HG03025 (cell line): Measurements from ENCODE around the gene FBXL7.

Experiments
- ATAC-seq: cut with Tn5 transposase; IDR thresholded peaks from one replicate; pipeline ENCODE4 v1.9.1; 2021; ENCODE audit warnings: mild to moderate bottlenecking, moderate library complexity; ENCODE audit not compliant: unreplicated experiment, low FRiP score

FBXL7 gene

DNA sequence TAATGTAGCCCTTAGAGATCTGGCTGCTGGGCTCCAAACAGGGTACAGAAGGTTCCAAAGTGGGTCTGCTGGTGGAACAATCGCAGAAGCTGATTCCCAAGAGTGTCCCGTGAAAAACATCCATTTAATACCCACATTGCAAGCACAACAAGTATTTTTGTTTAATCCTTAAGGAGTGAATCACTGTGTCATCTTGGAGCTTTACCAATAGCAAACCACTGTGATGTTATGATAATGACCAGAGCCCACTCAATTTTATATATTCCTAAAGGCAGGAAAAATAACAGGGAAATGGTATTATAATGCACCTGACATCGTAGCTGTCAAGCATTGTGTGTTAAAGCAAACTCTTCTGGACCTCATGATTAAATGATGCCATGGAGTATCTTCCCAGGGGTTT, 291.9 kb downstream of the FBXL7 start:
- no peak for ATAC-seq

DNA sequence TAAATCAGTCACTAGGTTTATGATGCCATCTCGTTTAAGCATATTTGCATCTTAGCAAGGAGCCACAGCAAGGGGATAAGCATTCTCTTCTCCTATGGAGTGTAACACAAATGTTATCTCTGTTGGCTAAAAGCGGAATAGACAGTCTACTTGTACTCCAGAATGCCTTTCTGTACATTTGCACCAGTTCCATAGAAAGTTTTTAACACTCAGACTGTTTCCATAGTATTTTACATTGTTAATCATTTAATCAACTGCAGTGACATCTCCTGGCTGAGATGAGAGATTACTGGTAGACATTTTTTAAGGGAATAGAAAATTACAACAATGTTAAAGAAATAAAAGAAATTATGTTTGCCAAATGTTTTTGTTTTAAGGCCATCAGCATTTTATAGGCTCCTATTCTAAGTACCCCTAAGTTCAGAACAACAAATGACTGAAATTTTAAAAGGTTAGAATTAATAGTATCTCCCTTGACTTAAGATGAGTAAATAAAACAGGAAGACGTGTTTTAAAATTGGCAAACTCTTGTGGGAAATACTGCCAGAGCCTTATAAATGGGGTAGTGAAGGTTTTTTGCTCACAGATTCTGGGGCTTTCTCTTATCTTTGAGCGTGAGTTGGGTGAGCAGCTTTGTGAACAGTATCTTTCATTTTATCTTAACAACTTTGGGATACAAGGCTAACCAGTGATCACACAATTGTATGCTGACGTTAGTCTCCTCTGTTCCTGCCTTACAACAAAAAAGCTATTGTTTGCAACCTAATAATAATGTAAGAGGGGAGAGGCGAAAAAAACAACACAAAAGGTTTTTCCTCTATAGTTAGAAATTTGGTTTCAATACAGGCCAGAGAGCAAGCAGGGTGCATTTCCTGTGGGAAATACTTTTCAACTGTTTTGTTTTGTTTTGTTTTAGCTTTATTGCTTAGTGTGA, 294.3 kb downstream of the FBXL7 start:
- no peak for ATAC-seq

DNA sequence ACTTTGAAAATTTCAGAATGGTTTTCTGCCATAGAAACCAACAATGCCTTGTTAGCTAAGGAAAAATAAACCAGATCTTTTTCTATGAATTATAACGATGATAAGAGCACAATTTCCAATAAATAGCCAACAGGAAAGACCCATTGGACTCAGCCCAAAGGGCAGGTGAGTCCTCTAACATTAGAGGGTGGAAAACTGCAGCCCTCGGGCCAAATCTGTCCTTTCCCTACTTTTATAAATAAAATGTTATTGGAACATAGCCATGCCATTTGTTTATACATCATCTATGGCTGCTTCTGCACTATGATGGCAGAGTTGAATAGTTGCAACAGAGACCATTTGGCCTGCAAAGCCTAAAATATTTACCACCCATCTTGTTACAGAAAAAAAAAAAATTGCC, 296.1 kb downstream of the FBXL7 start:
- ATAC-seq, result no peak

DNA sequence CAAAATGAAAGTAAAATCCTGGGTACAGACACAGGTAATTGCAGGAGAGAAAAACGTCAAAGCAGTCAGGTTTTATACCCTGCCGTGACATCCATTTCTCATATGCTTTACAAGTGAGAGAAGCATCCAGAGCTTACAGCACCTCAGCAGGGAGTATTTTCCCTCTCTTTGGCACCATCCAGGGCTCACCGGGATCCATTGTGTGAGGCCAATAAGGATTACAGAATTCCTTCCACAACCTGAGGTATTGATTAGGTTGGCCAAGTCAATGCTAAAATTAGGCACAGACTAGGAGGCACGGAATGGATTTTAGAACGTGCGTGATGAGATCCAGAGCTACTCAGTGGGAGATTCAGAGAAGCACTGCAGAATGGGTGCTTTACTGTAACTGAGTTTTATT, 296.6 kb downstream of the FBXL7 start:
- no peak for ATAC-seq

DNA sequence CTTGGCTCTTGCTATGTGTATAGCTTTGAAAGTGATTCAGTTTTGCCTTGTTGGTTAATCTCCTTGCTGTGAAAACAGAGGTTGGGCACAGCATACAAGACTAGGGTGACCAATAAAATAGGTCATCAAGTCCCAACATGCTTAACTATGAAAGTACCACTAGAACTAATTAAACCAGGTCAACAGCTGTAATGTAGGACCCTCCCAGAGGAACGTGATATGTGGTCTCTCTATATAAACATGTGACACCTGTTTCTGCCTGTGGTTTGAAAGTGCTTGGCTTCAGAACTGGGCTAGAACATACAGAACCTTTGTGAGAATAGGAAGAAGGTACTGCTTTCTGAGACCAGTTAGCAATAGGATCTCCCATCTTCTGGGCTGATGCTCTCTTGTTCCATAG, 297.1 kb downstream of the FBXL7 start:
- ATAC-seq, result no peak

DNA sequence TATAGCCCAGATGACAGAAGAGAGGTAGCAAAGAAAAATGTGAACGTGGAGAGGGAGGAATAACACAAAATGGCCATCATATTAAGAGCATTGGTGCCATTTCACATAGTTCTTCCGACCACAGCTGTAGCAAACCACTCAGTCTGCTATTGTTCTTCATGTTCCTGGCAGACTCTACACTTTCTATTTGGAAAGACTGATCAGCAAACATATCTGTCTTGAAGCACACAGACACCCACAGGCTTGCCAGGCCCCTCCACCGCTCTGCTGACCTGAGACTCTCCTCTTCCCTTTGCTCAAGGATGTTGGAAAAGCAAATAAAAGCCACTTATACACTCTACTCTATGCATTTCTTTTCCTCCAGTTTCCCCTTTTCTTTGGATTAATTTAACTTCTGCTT, 298.0 kb downstream of the FBXL7 start:
- ATAC-seq, result no peak

DNA sequence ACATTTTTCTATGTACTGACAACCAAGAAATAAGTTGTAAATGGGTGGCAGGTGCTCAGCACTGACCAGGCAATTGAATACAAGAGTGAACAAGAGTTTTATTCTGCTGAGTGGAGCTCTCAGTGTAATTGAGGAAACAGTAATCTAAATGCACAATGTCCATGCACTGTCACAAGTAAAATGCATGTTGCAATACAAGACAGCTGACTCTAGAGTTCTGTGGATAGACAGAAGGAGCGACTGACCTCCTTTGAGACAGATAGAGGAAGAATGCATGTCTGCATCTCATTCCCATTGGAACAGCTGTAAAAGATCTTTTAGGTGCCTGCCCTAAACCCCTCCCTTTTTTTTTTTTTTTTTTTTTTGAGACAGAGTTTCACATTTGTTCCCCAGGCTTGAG, 299.0 kb downstream of the FBXL7 start:
- no peak for ATAC-seq

DNA sequence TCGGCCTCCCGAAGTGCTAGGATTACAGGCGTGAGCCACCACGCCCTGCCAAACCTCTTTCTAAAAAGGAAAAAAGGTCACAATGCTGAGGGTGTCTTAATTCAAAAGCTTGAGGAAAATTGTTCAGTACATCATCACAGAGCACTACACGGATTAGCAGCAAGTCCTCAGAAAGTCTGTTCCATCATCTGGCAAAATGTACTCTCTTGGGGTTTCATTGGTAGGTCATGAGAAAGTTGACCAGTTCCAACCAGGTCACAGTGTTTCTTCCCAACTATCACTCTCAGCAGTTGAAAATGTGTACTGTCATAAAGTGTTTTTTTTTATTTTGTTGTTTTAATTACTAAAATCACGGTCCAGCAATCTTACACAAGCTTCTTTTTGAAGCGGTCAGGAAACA, 299.6 kb downstream of the FBXL7 start:
- ATAC-seq, result no peak

DNA sequence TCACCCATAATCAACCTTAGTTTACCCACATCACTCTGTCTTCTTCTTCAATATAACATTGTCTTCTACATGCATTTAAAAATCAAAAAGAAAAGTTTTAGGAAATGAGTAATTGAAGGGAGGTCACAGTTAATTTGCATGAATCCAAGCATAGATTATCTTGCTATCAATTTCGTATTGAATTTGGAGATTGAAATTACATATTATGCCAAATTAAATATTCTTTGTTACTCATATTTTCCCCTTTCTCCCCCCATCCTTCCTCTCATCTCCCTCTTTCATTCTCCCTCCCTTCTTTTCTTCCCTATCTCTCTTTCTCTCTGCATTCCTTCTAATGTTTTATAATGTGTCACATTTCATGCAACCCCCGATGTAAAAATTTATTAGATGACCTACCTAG, 303.3 kb downstream of the FBXL7 start:
- no peak for ATAC-seq

DNA sequence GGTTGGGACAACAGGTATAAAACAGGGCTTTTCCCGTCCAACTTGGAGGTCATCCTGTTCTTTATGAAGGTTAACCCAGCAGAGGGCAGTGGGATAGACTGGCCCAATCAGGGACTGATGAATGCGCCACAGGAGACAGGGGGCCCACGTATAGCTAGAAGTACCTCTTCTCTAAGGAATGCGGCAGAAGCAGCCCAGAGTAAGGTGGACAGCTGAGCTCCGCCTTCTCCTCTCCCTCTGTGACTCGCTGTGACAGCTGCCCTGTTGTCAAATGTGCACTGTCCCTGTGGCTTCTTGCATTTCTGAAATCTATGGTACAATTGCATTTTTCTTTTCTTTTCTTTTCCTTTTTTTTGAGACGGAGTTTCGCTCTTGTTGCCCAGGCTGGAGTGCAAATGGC, 306.6 kb downstream of the FBXL7 start:
- no peak for ATAC-seq

DNA sequence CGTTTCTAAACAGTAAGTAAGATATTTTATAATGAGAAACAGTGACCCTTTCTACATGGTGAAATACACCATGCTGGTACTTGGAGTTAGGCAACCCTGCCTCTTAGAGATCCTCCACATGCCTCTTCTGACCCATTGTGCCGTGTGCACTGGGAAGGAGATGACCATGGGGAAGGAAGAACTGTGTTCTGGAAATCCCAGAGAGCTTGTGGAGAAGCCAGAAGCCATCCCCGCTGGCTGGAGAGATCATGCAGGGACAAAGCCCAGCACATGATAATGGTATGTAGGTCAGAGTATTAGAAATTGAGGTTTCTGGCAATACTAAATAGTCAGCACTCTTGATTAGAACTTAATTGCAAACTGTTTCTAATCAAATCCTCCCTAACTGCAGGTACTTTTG, 307.3 kb downstream of the FBXL7 start:
- no peak for ATAC-seq

DNA sequence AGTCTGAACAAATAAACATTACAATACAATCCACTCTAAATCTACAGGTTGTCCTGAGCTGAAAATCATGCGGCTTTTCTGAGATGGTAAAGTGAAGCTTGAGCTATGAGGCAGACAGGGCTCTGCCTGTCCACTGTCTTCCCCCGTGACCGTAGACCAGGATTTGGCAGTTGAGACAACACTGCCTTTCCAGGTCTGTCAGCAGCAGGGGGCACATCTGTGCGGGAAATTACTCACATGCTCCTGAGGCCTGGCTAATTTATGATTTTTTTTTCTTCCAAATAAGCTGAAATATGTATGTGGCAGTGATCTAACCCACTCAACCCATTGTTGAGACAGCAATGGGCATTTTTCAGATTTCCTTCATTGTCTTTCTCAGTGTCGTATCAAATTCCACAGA, 307.9 kb downstream of the FBXL7 start:
- no peak for ATAC-seq

DNA sequence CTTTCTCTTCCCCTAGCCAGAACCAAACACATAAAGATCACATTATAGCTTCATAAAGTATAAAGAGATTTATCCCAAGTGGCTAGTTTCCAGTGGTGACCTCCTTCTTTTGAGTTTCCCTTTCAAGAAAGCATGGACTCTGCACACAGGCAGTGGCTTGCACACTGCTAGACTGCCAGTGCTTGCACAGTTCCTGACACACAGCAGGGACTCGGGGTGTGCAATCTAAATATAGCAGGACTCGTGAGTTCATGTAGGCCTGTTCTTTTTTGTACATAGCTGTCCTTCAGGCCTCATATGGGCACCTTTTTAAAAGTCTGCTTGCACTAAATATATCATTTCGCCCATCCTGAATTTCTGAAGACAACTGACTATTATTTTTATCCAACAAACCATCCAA, 308.6 kb downstream of the FBXL7 start:
- no peak for ATAC-seq

DNA sequence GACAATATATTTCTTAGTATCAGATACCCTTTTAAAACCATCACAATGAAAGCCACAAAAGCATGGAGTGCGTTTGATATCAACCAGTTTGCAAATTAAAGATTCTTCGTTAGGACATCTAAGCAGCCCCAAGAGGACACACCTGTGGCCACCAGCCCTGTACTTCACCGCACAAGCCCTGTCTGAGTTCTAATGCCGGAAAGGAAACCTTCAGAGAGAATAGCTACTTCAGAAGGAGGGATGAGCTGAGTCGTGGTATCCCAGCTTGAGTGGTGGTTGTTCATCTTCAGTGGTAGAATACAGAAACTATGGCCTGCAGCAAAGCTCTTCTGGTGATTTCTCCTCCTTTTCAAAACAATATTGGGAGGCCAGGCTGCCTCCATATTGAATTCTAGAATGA, 319.6 kb downstream of the FBXL7 start:
- ATAC-seq, result no peak

DNA sequence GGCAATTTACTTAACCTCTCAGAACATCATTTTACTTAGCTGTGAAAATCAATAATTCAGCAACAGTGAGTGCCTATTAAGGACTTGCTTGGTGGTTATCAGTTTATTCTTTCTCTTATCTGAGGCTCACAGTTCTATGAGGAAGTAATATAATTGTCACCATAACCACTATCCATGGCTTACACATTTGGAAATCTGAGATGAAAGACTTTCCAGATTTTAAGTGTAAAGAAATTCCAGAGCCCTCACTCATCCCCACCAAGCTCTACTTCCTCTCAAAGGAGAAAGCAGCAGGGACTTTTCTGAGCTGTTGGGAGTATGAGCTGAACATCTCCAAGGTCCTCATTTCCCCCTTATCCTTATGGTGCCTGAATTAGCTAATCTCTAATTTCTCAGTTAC, 321.5 kb downstream of the FBXL7 start:
- no peak for ATAC-seq

DNA sequence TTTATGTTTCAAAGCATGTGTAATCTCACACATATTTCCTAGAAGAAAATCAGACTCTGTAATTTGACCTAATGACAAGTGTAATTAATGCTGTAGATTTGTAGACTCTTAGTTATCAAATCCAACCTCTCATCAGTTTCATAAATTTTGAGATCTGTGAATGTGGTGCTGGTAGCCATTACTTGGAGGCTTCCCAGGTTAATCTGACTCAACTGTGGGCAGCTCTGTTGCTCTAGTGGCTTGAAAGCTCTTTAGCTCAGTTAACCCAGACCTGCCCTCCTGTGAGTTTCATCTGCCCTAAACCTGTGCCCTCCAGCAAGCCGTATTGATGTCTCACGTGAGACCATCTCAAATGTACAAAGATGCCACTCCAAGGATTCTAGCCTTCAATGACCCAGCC, 323.4 kb downstream of the FBXL7 start:
- no peak for ATAC-seq

DNA sequence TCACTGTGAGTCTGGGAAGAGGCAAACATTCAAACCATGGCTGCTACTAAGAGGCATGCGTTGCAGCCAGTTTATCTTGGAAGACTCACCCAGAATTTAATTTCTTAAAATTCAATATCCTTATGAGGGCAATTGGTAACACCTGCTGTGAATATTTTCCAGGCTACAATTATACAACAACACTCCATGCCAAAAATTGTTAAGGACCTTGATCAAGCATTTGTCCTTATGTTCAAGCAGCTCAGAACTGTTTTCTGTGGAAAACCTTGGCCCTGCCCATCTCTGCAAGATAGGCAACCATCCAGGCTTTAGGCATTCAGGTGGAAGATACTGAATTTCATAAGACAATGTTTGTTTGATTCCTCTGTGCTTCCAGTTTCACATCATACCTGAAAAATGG, 327.8 kb downstream of the FBXL7 start:
- no peak for ATAC-seq

DNA sequence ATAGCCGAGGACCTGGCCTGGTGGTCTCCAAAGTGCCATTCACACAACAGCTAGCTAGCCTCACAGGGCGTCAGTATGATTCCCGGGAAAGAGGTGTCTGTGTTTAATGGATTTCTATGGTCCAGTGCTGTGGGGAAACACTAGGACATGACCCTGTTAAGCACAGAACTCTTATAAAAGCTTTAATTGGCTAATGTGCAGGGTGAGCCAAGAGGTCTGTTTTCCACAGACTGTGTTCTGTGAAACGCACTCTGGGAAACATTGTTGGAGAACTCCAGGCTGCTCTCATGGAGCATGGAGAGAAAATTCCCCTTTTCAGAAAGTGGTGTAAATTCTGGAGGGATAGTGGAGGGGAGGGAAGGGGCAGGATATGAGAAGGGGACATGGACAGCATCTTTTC, 331.4 kb downstream of the FBXL7 start:
- ATAC-seq, result no peak

DNA sequence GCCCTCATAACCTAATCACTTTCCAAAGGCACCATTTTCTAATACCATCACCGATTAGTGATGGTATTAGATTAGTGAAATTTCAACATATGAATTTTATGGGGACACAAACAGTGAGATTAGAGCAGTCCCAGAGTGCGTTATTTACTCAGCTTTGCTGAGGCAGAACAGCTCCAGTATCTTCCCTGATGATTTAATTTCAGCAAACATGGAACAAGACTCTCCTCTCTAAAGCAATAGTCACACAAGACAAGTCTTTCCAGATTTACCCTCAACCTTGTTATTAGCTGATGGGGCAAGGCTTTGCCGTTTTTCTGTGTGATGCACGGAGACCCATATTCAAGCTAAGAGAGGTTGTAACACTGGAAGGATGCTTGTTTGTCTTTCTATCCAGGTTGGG, 333.4 kb downstream of the FBXL7 start:
- ATAC-seq, result no peak

DNA sequence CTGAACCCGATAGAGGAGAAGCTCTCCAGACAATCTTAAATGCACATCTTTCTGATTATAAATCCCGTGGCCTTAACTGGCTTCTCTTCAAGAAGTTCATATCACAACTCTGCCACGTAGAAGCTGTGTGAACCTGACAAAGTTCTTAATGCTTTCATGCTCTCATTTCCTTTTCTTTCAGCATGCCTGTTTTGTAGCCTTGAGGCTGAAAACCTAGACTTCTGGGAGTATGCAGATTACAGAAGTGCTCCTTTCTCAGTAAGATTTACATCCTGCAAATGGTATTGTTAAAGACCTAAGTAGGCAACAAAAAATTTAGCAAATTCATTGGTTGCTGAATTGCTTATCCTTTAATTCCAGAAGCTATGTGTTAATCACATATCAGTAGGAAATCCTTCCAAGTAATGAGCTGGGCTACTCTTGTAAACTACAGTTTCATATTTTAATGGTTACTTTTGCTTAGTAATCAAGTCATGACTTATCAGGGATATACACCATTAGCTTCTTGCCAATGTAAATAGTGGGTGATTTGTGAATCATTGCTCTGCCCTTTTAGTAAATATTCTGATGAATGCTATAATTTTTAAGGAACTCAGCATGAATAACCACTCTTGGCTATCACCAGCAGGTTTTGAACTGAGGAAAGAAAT, 334.7 kb downstream of the FBXL7 start:
- ATAC-seq, result no peak

DNA sequence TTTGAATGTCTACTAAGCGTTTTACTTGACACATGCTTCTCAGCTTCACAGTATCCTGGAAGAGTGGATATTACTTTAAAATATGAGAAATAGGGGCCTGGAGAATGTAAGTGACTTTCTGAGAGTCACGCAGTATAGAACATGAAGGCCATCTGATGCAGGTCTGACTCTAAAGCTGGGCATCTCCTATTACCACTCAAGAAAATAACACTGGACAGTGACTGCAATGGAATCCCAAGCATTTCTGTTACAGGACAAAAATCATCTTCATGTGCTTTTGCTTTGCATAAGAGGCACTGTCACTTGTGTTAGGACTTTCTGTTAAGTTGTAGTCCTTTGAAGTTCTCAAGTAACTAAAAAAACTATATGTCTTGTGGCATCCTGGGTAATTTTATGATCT, 335.5 kb downstream of the FBXL7 start:
- no peak for ATAC-seq
